Left ventricle myocardium inferior (tissue), 1 donor: ENCODE data around the gene DCAF15. TPM values are rescaled to one million over a fixed set of nuclear protein-coding genes. Genes with fewer than 3 reads are reported as not detected.
A peak's percentile ranks its signal among the peaks of the same experiment; 100 is the strongest.

ENCODE experiments used
- DNase-seq: peaks from one replicate; pipeline ENCODE4 v3.0.0-alpha.2; 2020
- H3K27ac ChIP-seq: fragments of 200-600 bp; replicated peaks from 2 replicates; pipeline ENCODE4 v1.8.0; 2021
- H3K27me3 ChIP-seq: fragments of 200-600 bp; 2 replicates; pipeline ENCODE4 v1.8.0; 2021; ENCODE audit warnings: low read depth
- H3K36me3 ChIP-seq: fragments of 200-600 bp; 2 replicates; pipeline ENCODE4 v1.8.0; 2021
- H3K4me1 ChIP-seq: fragments of 200-600 bp; 2 replicates; pipeline ENCODE4 v1.8.0; 2021
- H3K4me3 ChIP-seq: fragments of 200-600 bp; 2 replicates; pipeline ENCODE4 v1.8.0; 2021; ENCODE audit warnings: mild to moderate bottlenecking, moderate library complexity
- H3K9me3 ChIP-seq: fragments of 200-600 bp; replicated peaks from 2 replicates; pipeline ENCODE4 v1.8.0; 2021
- intact Hi-C: fragments of 100-400 bp; cut with micrococcal nuclease; formaldehyde crosslinking; loops from one replicate; pipeline ENCODE4 v1.11.0; 2022
- total RNA-seq: library from RNA; stranded (reverse); fragmentation: NEBNext Ultra II Directional; extraction: Animal tissue kit (Norgen Biotek cat#: 25700); gene quantifications from one replicate; pipeline ENCODE4 v1.2.1, GENCODE V29; 2021
- TF ChIP-seq, protein P1 (sequence below): fragments of 200-600 bp; IDR thresholded peaks from 2 replicates; pipeline ENCODE4 v1.8.0; 2021; ENCODE audit warnings: antibody characterized with exemption, mild to moderate bottlenecking, borderline replicate concordance
- donor health status: DM: no; HTN: yes; CAD: no; lungs with severe emphysema.

DCAF15 gene
- total RNA-seq, 1 donor from 2014 or later = 17.0 TPM

DNA sequence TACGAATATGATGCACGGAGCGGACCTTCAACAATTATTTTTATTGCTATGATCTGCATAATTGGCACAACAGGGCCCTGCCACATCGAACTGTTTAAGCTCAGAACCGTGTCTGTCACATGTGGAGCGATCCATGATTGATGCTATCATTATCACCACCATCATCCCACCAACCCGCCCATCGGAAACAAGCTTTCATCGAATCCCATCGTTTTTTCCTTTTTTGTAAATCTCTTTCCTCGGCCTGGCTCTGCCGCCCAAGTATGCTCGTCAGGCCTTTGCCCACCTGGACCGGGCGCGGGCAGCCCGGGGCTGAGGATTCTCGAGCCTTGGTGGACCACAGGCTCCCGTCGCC lies 533 bp upstream of the DCAF15 start:
- intact Hi-C loops = no loop called here
- H3K4me1 ChIP-seq = peaks cover 31% of the 10 kb centered on the region
- H3K27ac ChIP-seq = no peak overlapping the region
- TF ChIP-seq, protein P1, sequence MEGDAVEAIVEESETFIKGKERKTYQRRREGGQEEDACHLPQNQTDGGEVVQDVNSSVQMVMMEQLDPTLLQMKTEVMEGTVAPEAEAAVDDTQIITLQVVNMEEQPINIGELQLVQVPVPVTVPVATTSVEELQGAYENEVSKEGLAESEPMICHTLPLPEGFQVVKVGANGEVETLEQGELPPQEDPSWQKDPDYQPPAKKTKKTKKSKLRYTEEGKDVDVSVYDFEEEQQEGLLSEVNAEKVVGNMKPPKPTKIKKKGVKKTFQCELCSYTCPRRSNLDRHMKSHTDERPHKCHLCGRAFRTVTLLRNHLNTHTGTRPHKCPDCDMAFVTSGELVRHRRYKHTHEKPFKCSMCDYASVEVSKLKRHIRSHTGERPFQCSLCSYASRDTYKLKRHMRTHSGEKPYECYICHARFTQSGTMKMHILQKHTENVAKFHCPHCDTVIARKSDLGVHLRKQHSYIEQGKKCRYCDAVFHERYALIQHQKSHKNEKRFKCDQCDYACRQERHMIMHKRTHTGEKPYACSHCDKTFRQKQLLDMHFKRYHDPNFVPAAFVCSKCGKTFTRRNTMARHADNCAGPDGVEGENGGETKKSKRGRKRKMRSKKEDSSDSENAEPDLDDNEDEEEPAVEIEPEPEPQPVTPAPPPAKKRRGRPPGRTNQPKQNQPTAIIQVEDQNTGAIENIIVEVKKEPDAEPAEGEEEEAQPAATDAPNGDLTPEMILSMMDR = no peak
- peak overlapping the region; percentile 80 for H3K4me3 ChIP-seq
- no peaks in the 10 kb centered on the region for H3K27me3 ChIP-seq
- H3K9me3 ChIP-seq = no peaks in the 10 kb centered on the region
- DNase-seq = no peak
- H3K36me3 ChIP-seq = peaks cover 25% of the 10 kb centered on the region

DNA sequence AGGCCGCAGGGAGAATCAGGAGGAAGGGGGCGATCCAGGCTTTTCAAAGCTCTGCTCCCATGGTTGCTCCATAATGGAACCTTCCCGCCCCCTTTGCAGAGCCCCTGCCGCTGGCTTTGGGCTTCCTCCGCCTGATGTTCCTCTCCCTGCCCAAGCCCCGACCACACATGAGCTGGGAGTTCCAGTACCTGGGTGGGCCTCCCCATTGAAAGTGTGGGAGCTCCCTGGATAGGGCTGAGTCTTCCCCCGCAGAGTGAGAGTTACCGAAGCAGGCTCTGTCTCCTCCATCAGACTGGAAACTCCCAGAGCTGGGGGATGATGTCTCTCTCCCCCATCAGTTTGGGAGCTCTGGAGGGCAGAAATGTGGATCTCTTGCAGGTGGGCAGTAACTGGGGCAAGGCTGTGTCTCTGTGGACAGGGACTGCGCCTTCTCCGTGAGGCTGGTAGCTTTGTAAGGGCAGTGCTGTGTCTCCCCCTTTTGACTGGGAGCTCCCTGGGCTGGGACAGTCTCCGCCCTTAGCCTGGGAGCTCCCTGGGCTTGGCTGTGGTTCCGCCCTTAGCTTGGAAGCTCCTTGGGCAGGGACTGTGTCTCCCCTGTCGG lies 722 bp downstream of the DCAF15 start:
- intact Hi-C loops = no loop called here
- Histone ChIP-seq H3K36me3 (peaks cover 37% of the 10 kb centered on the region), H3K4me1 (peaks cover 43% of the 10 kb centered on the region), H3K27me3 (no peaks in the 10 kb centered on the region), H3K27ac (peak overlapping the region; percentile 83), H3K4me3 (peak overlapping the region; percentile 80), H3K9me3 (no peaks in the 10 kb centered on the region)
- TF ChIP-seq, protein P1 = no peak
- no peak for DNase-seq

DNA sequence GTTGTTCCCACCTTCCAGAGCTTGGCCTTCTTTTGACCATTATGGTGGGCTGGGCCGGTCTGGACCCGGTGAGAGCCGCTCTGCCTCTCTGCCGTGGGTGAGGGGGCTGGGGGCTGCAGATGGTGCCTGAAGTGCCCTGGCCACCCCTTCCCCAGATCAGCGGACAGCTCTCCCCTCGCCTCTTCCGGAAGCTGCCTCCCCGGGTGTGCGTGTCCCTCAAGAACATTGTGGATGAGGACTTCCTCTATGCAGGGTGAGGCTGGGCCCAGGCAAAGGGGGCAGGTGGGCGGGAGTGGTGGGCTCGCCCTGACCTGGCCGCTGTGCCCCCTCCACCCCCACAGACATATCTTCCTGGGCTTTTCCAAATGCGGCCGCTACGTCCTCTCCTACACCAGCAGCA lies 1.9 kb downstream of the DCAF15 start:
- Histone ChIP-seq H3K27me3 (no peaks in the 10 kb centered on the region), H3K27ac (no peak overlapping the region), H3K36me3 (peaks cover 47% of the 10 kb centered on the region), H3K4me3 (no peak overlapping the region), H3K9me3 (no peaks in the 10 kb centered on the region), H3K4me1 (peaks cover 49% of the 10 kb centered on the region)
- no peak for DNase-seq
- intact Hi-C loops = no loop called here
- TF ChIP-seq, protein P1 = no peak

DNA sequence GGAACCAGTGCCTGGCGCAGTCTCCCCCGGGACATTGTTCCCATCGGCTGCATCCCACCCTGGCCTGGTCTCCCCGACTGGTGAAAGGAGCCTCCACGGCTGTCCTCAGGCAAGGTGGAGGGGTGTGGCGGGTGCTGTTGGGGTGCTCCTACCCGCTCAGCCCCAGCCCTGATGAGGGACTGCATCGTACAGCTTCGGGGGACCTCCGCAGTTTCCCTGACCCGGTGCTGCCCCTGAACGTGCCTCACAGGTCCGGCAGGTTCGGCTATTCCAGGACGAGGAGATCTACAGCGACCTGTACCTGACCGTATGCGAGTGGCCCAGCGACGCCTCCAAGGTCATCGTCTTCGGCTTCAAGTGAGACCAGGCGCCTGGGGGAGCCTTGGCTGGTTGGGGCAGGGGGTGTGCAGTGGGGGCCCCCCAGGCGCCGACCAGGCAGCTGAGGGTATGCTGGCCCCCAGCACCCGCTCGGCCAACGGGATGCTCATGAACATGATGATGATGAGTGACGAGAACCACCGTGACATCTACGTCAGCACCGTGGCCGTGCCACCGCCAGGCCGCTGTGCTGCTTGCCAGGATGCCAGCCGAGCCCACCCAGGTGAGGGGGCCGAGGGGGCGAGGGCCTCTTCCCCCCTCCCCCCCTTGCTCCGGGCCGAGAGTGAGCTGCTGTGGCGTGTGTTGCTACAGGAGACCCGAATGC lies 3.5 kb downstream of the DCAF15 start:
- DNase-seq = no peak
- H3K4me1 ChIP-seq = peaks cover 49% of the 10 kb centered on the region
- intact Hi-C loops = no loop called here
- peak overlapping the region; percentile 65 for H3K27ac ChIP-seq
- H3K9me3 ChIP-seq = no peaks in the 10 kb centered on the region
- H3K4me3 ChIP-seq = no peak overlapping the region
- TF ChIP-seq, protein P1 = no peak
- no peaks in the 10 kb centered on the region for H3K27me3 ChIP-seq
- peaks cover 64% of the 10 kb centered on the region for H3K36me3 ChIP-seq

DNA sequence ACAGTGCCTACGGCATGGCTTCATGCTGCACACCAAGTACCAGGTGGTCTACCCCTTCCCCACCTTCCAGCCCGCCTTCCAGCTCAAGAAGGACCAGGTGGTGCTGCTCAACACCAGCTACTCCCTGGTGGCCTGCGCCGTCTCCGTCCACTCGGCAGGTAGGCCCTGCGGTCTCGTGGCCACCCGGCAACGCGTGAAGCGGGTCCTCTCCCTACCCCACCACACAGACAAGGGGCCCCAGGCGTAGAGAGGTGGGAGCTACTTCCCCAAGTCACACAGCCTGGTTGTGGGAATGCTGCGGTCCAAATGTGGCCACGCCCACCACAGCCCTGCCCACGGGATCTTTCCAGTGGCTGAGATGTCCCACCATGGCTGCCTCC lies 4.0 kb downstream of the DCAF15 start:
- Histone ChIP-seq H3K4me1 (peaks cover 49% of the 10 kb centered on the region), H3K36me3 (peaks cover 68% of the 10 kb centered on the region), H3K9me3 (no peaks in the 10 kb centered on the region), H3K27ac (peak overlapping the region; percentile 65), H3K4me3 (no peak overlapping the region), H3K27me3 (no peaks in the 10 kb centered on the region)
- DNase-seq = no peak
- TF ChIP-seq, protein P1 = no peak
- intact Hi-C loops = no loop called here
